ENCODE results near the gene STK40.

The STK40 gene

DNA sequence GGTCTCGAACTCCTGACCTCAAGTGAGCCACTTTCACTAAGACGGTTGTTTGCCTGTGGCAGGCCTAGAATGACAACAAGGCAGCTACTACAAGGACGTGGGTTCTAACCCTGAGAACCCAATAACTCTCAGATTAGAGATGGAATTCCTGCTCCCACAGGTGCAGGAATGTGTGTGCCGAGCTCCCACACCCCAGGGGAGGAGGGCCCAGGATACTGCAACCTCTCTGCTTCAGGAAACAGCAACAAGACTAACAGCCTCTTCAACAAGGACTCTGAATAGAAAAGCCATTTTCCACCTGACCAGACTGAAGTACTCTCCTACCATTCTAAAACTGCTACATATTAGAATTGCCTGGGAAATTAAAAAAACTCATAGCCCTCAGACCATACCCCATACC lies 7.1 kb upstream of the STK40 start:
- ChIA-PET POLR2A (interaction anchor here (1.0 kb wide), 1 partner anchor 23 kb away, joined by 3 read pairs; no protein-coding TSS in a partner anchor), CTCF (interaction anchor here (1.4 to 1.5 kb wide), 2 partner anchors 25 to 50 kb away, joined by 4 read pairs; no protein-coding TSS in a partner anchor)
- H3K36me3 ChIP-seq (ENCODE audit: control insufficient read depth in 4 of 4, insufficient read depth in 4 of 4, low read length in 3 of 4), result peaks cover 4 to 44% (median 34%) of the 10 kb centered on the region in 4 experiments
- H3K27me3 ChIP-seq (replicated peaks in 2 of 5; ENCODE audit: control insufficient read depth in 4 of 5, insufficient read depth in 5 of 5, low read length in 4 of 5), result no peaks in the 10 kb centered on the region
- H3K9me3 ChIP-seq (ENCODE audit: control extremely low read depth in 1 of 5, control insufficient read depth in 4 of 5, insufficient read depth in 2 of 5, low read depth in 1 of 5, low read length in 4 of 5), result no peaks in the 10 kb centered on the region
- DNase-seq, result no peak
- H3K4me3 ChIP-seq (ENCODE audit: control insufficient read depth in 1 of 7, extremely low read depth in 1 of 7, insufficient read depth in 4 of 7, low read depth in 2 of 7, low read length in 6 of 7), result no peak overlapping the region
- WGBS (ENCODE audit: insufficient coverage), result 100% methylated on average over 4 of the region's 4 CpGs
- H3K4me1 ChIP-seq (ENCODE audit: control extremely low read depth in 1 of 4, control insufficient read depth in 4 of 4, insufficient read depth in 4 of 4, low read length in 3 of 4), result peaks cover 0 to 19% (median 10%) of the 10 kb centered on the region in 4 experiments
- no peak overlapping the region for H3K27ac ChIP-seq (ENCODE audit: insufficient read depth in 1 of 2, low read depth in 1 of 2, low read length in 2 of 2, poor library complexity in 1 of 2, severe bottlenecking in 2 of 2)

DNA sequence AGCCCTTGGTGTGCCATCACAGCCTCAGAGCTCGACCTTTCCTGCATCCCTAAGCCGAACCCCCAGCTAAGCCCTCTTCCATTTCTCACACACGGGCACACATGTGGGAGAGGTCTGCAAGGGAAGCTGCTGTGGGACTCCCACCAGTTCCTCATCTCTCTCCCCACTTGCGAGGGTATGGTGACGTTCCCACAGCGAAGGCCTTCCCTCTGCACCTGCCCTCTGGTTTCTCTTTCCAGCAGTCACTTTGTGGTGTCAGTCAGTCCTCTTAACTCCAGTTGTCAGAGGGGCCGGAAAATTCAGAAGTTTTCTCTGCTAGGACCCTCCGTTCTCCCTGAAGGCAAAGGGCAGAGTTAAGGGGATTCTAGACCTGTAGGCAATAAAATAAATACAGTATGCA lies 5.5 kb upstream of the STK40 start:
- Histone ChIP-seq H3K27ac (ENCODE audit: insufficient read depth in 1 of 2, low read depth in 1 of 2, low read length in 2 of 2, poor library complexity in 1 of 2, severe bottlenecking in 2 of 2) (peak overlapping the region in 1 of 2 experiments; percentile 59), H3K27me3 (replicated peaks in 2 of 5; ENCODE audit: control insufficient read depth in 4 of 5, insufficient read depth in 5 of 5, low read length in 4 of 5) (no peaks in the 10 kb centered on the region), H3K4me1 (ENCODE audit: control extremely low read depth in 1 of 4, control insufficient read depth in 4 of 4, insufficient read depth in 4 of 4, low read length in 3 of 4) (peaks cover 9 to 26% (median 14%) of the 10 kb centered on the region in 4 experiments), H3K36me3 (ENCODE audit: control insufficient read depth in 4 of 4, insufficient read depth in 4 of 4, low read length in 3 of 4) (peaks cover 4 to 44% (median 34%) of the 10 kb centered on the region in 4 experiments), H3K9me3 (ENCODE audit: control extremely low read depth in 1 of 5, control insufficient read depth in 4 of 5, insufficient read depth in 2 of 5, low read depth in 1 of 5, low read length in 4 of 5) (no peaks in the 10 kb centered on the region), H3K4me3 (ENCODE audit: control insufficient read depth in 1 of 7, extremely low read depth in 1 of 7, insufficient read depth in 4 of 7, low read depth in 2 of 7, low read length in 6 of 7) (no peak overlapping the region)
- ChIA-PET POLR2A (no interaction called here), CTCF (interaction anchor here (1.2 kb wide), 1 partner anchor 15 kb away, joined by 3 read pairs; no protein-coding TSS in a partner anchor)
- DNase-seq, result no peak
- WGBS (ENCODE audit: insufficient coverage), result 97% methylated on average over 5 of the region's 8 CpGs

DNA sequence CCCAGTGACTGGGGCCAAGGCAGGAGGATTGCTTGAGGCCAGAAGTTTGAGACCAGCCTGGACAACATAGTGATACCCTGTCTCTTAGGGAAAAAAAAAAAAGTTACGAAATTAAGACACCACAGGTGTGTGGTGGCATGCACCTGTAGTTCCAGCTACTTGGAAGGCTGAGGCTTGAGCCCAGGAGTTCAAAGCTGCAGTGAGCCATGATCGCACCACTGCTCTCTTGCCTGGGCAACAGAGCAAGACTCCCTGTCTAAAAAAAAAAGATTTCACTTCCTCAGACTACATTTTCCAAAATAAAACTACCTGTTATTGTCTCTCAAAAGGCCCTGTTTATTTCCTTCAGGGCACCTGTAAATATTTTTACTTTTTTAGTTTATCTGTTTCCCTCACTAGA lies 4.7 kb upstream of the STK40 start:
- 86% methylated on average over 2 of the region's 2 CpGs for WGBS (ENCODE audit: insufficient coverage)
- DNase-seq, result no peak
- Histone ChIP-seq H3K27me3 (replicated peaks in 2 of 5; ENCODE audit: control insufficient read depth in 4 of 5, insufficient read depth in 5 of 5, low read length in 4 of 5) (no peaks in the 10 kb centered on the region), H3K9me3 (ENCODE audit: control extremely low read depth in 1 of 5, control insufficient read depth in 4 of 5, insufficient read depth in 2 of 5, low read depth in 1 of 5, low read length in 4 of 5) (no peaks in the 10 kb centered on the region), H3K27ac (ENCODE audit: insufficient read depth in 1 of 2, low read depth in 1 of 2, low read length in 2 of 2, poor library complexity in 1 of 2, severe bottlenecking in 2 of 2) (no peak overlapping the region), H3K4me3 (ENCODE audit: control insufficient read depth in 1 of 7, extremely low read depth in 1 of 7, insufficient read depth in 4 of 7, low read depth in 2 of 7, low read length in 6 of 7) (no peak overlapping the region), H3K36me3 (ENCODE audit: control insufficient read depth in 4 of 4, insufficient read depth in 4 of 4, low read length in 3 of 4) (peaks cover 4 to 44% (median 34%) of the 10 kb centered on the region in 4 experiments), H3K4me1 (ENCODE audit: control extremely low read depth in 1 of 4, control insufficient read depth in 4 of 4, insufficient read depth in 4 of 4, low read length in 3 of 4) (peaks cover 9 to 29% (median 17%) of the 10 kb centered on the region in 4 experiments)
- CTCF ChIA-PET, result interaction anchor here (0.6 kb wide), 1 partner anchor 408 kb away, joined by 3 read pairs; no protein-coding TSS in a partner anchor
- POLR2A ChIA-PET, result no interaction called here

DNA sequence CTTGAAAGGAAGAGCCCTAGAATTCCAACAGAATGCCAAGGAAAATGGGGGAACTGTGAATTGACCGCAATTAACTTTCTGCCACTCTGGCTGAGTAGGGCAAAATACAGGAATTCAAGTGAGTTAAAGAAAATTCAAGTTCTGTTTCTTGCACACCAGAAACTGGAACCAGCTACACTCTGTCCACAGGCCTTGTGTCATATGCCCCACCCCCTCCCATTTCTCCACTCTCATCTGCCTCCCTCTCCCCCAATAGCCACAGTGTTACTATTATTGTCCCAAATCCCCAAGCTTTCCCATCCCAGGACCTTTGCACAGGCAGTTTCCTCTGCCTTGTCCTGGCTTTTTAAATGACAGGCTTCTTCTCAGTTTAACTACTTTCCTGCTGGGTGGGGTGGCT lies 4.3 kb upstream of the STK40 start:
- peaks cover 4 to 44% (median 34%) of the 10 kb centered on the region in 4 experiments for H3K36me3 ChIP-seq (ENCODE audit: control insufficient read depth in 4 of 4, insufficient read depth in 4 of 4, low read length in 3 of 4)
- H3K27ac ChIP-seq (ENCODE audit: insufficient read depth in 1 of 2, low read depth in 1 of 2, low read length in 2 of 2, poor library complexity in 1 of 2, severe bottlenecking in 2 of 2), result no peak overlapping the region
- CTCF ChIA-PET, result interaction anchor here (0.6 kb wide), 1 partner anchor 407 kb away, joined by 3 read pairs; no protein-coding TSS in a partner anchor
- H3K4me3 ChIP-seq (ENCODE audit: control insufficient read depth in 1 of 7, extremely low read depth in 1 of 7, insufficient read depth in 4 of 7, low read depth in 2 of 7, low read length in 6 of 7), result no peak overlapping the region
- no peaks in the 10 kb centered on the region for H3K9me3 ChIP-seq (ENCODE audit: control extremely low read depth in 1 of 5, control insufficient read depth in 4 of 5, insufficient read depth in 2 of 5, low read depth in 1 of 5, low read length in 4 of 5)
- WGBS (ENCODE audit: insufficient coverage), result no CpG with 5 or more reads among the region's 1 CpG
- DNase-seq, result no peak
- H3K27me3 ChIP-seq (replicated peaks in 2 of 5; ENCODE audit: control insufficient read depth in 4 of 5, insufficient read depth in 5 of 5, low read length in 4 of 5), result no peaks in the 10 kb centered on the region
- POLR2A ChIA-PET, result no interaction called here
- H3K4me1 ChIP-seq (ENCODE audit: control extremely low read depth in 1 of 4, control insufficient read depth in 4 of 4, insufficient read depth in 4 of 4, low read length in 3 of 4), result peaks cover 9 to 31% (median 18%) of the 10 kb centered on the region in 4 experiments

DNA sequence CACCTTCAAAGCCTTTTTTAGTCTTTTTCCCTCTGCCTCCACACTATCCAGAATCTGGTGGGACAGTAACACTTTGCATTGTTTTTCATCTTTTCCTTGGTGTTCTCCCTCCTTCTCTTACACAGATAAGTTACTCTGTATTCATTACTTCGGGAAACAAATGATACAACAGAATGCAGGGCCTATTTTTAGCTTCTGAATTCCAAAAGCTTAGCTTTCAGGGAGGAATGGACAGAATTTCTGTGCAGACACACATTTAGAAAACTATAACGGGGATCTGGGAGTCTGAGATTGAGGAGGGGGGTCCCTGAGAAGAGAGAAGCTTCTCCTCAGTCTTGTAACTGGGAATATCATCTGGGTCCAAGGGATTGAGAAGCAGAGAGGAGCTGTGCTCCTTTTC lies 3.5 kb upstream of the STK40 start:
- no peak overlapping the region for H3K27ac ChIP-seq (ENCODE audit: insufficient read depth in 1 of 2, low read depth in 1 of 2, low read length in 2 of 2, poor library complexity in 1 of 2, severe bottlenecking in 2 of 2)
- no peaks in the 10 kb centered on the region for H3K27me3 ChIP-seq (replicated peaks in 2 of 5; ENCODE audit: control insufficient read depth in 4 of 5, insufficient read depth in 5 of 5, low read length in 4 of 5)
- H3K36me3 ChIP-seq (ENCODE audit: control insufficient read depth in 4 of 4, insufficient read depth in 4 of 4, low read length in 3 of 4), result peaks cover 4 to 43% (median 34%) of the 10 kb centered on the region in 4 experiments
- no peak overlapping the region for H3K4me3 ChIP-seq (ENCODE audit: control insufficient read depth in 1 of 7, extremely low read depth in 1 of 7, insufficient read depth in 4 of 7, low read depth in 2 of 7, low read length in 6 of 7)
- H3K4me1 ChIP-seq (ENCODE audit: control extremely low read depth in 1 of 4, control insufficient read depth in 4 of 4, insufficient read depth in 4 of 4, low read length in 3 of 4), result peaks cover 11 to 38% (median 25%) of the 10 kb centered on the region in 4 experiments
- DNase-seq, result no peak
- CTCF ChIA-PET, result interaction anchor here (0.8 to 1.0 kb wide), 2 partner anchors 11 to 20 kb away, joined by 3 to 5 read pairs; no protein-coding TSS in a partner anchor
- H3K9me3 ChIP-seq (ENCODE audit: control extremely low read depth in 1 of 5, control insufficient read depth in 4 of 5, insufficient read depth in 2 of 5, low read depth in 1 of 5, low read length in 4 of 5), result no peaks in the 10 kb centered on the region
- POLR2A ChIA-PET, result no interaction called here
- 100% methylated on average over 1 of the region's 2 CpGs for WGBS (ENCODE audit: insufficient coverage)

DNA sequence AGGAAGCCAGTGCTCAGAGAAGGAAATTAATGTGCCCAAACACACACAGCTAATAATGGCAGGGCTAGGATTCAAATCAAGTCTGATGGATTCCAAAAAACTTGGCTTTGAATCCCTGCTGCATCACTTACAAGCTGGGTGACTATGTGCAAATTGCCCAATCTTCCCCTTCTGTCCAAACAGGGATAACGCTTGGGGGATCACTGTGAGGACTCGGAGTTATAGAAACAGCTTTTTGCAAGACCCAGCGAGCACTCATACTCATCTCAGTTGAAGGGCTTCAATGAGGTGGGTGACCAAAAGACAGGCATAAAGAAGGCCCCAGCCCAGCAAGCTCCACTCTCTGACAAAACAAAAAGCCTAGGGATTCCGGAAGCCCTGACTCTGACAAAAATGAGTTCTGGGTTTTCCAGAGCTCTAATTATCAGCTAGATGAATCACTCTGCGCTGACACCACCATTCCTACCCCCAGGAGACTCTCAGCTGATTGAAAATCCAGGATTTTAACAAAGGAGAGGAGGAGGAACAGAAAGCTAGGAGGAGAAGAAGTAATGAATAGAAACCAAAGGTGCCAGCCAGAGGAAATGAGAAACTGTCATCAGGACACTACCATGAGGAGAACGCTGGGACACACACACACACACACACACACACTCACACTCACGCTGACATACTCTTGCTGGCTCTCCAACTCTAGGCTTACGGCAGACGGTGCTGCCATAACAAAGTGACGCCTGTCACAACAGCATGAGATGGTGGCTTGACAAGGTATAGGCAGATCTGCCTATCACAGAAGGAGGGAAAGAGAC lies 1.6 kb upstream of the STK40 start:
- peaks cover 16 to 50% (median 37%) of the 10 kb centered on the region in 4 experiments for H3K4me1 ChIP-seq (ENCODE audit: control extremely low read depth in 1 of 4, control insufficient read depth in 4 of 4, insufficient read depth in 4 of 4, low read length in 3 of 4)

More for the DNA sequence above, 1.6 kb upstream of the STK40 start:
- Histone ChIP-seq H3K27ac (ENCODE audit: insufficient read depth in 1 of 2, low read depth in 1 of 2, low read length in 2 of 2, poor library complexity in 1 of 2, severe bottlenecking in 2 of 2) (peak overlapping the region; percentile 95 to 99), H3K27me3 (replicated peaks in 2 of 5; ENCODE audit: control insufficient read depth in 4 of 5, insufficient read depth in 5 of 5, low read length in 4 of 5) (no peaks in the 10 kb centered on the region), H3K4me3 (ENCODE audit: control insufficient read depth in 1 of 7, extremely low read depth in 1 of 7, insufficient read depth in 4 of 7, low read depth in 2 of 7, low read length in 6 of 7) (peak overlapping the region in 2 of 7 experiments; percentile 67 to 79), H3K9me3 (ENCODE audit: control extremely low read depth in 1 of 5, control insufficient read depth in 4 of 5, insufficient read depth in 2 of 5, low read depth in 1 of 5, low read length in 4 of 5) (no peaks in the 10 kb centered on the region), H3K36me3 (ENCODE audit: control insufficient read depth in 4 of 4, insufficient read depth in 4 of 4, low read length in 3 of 4) (peaks cover 4 to 26% (median 19%) of the 10 kb centered on the region in 4 experiments)
- CTCF ChIA-PET, result interaction anchor here (0.9 to 2.9 kb wide), 12 partner anchors 10 to 45 kb away, joined by 3 to 24 read pairs (median 8); partner anchors contain the start of gene LSM10
- POLR2A ChIA-PET, result interaction anchor here (0.7 to 3.2 kb wide), 4 partner anchors 9 to 231 kb away, joined by 4 to 20 read pairs (median 10); partner anchors contain the start of genes LSM10 and MAP7D1
- 85% methylated on average over 7 of the region's 10 CpGs for WGBS (ENCODE audit: insufficient coverage)
- peak in 1 of 3 donors; percentile 31 for DNase-seq
